HEK293T (cell line): Measurements from ENCODE around the gene KIF5C.

Experiments
- BHLHE40 ChIP-seq: fragments of 450-650 bp; IDR thresholded peaks from 2 replicates; pipeline ENCODE4 v1.6.1; 2016; ENCODE audit warnings: mild to moderate bottlenecking, moderate library complexity, borderline replicate concordance
- FOXA1 ChIP-seq: fragments of 450-650 bp; IDR thresholded peaks from 2 replicates; pipeline ENCODE4 v1.6.1; 2016; ENCODE audit warnings: mild to moderate bottlenecking
- FOXK2 ChIP-seq: fragments of 450-650 bp; IDR thresholded peaks from 2 replicates; pipeline ENCODE4 v1.6.1; 2016; ENCODE audit warnings: mild to moderate bottlenecking
- HDGF ChIP-seq: fragments of 450-650 bp; IDR thresholded peaks from 2 replicates; pipeline ENCODE4 v1.6.1; 2017; ENCODE audit warnings: antibody characterized with exemption, borderline replicate concordance
- ZNF384 ChIP-seq: fragments of 450-650 bp; IDR thresholded peaks from 2 replicates; pipeline ENCODE4 v1.6.1; 2016

- no peak for TF ChIP-seq BHLHE40
- no peak for TF ChIP-seq FOXK2
- TF ChIP-seq HDGF, result no peak
- no peak for TF ChIP-seq FOXA1
- no peak for TF ChIP-seq ZNF384
These were observed 161.7 kb downstream of the KIF5C start for GRCh38 chr2:149036507-149037293.
